Measurements from ENCODE around the gene EML6. TPM values are rescaled to one million over a fixed set of nuclear protein-coding genes. Genes with fewer than 3 reads are reported as not detected.

The EML6 gene
- total RNA-seq, 3 donors from 2014 or later, result 3.4 to 7.3 (median 5.3) TPM

GRCh38 chr2:54954705-54955357 lies 231.4 kb downstream of the EML6 start:
- Histone ChIP-seq H3K4me3 (no peak overlapping the region), H3K36me3 (ENCODE audit: low read depth) (no peaks in the 10 kb centered on the region), H3K4me1 (ENCODE audit: low read depth) (no peaks in the 10 kb centered on the region), H3K9me3 (no peaks in the 10 kb centered on the region)
- intact Hi-C loops (cut with DNase I, micrococcal nuclease), result no loop called here
- no peak for ATAC-seq
- DNase-seq, result no peak
- no peak for TF ChIP-seq CTCF (IDR thresholded peaks at IDR 0.05)

GRCh38 chr2:54955358-54956110 lies 232.1 kb downstream of the EML6 start:
- no peaks in the 10 kb centered on the region for H3K9me3 ChIP-seq
- DNase-seq (peak in 1 of 3 donors; percentile 37), ATAC-seq (peak; percentile 63)
- no peaks in the 10 kb centered on the region for H3K36me3 ChIP-seq (ENCODE audit: low read depth)
- H3K4me1 ChIP-seq (ENCODE audit: low read depth), result no peaks in the 10 kb centered on the region
- no peak for TF ChIP-seq CTCF (IDR thresholded peaks at IDR 0.05)
- intact Hi-C loops (cut with DNase I, micrococcal nuclease), result no loop called here
- no peak overlapping the region for H3K4me3 ChIP-seq

- ATAC-seq (peak; percentile 67), DNase-seq (no peak)
- no peak for TF ChIP-seq CTCF (IDR thresholded peaks at IDR 0.05)
- intact Hi-C loops (cut with DNase I, micrococcal nuclease), result no loop called here
- no peaks in the 10 kb centered on the region for H3K4me1 ChIP-seq (ENCODE audit: low read depth)
- no peaks in the 10 kb centered on the region for H3K9me3 ChIP-seq
- no peaks in the 10 kb centered on the region for H3K36me3 ChIP-seq (ENCODE audit: low read depth)
- H3K4me3 ChIP-seq, result no peak overlapping the region
Measured at GRCh38 chr2:54956111-54956627, 232.7 kb downstream of the EML6 start.

- H3K9me3 ChIP-seq, result no peaks in the 10 kb centered on the region
- H3K36me3 ChIP-seq (ENCODE audit: low read depth), result no peaks in the 10 kb centered on the region
- H3K4me3 ChIP-seq, result no peak overlapping the region
- H3K4me1 ChIP-seq (ENCODE audit: low read depth), result peaks cover 3% of the 10 kb centered on the region
- DNase-seq, result no peak
- ATAC-seq, result no peak
- intact Hi-C loops (cut with DNase I, micrococcal nuclease), result no loop called here
- TF ChIP-seq CTCF (IDR thresholded peaks at IDR 0.05), result no peak
Measured at GRCh38 chr2:54957321-54957999, 234.0 kb downstream of the EML6 start.

- Histone ChIP-seq H3K4me1 (ENCODE audit: low read depth) (peaks cover 4% of the 10 kb centered on the region), H3K36me3 (ENCODE audit: low read depth) (no peaks in the 10 kb centered on the region), H3K9me3 (no peaks in the 10 kb centered on the region), H3K4me3 (no peak overlapping the region)
- no peak for TF ChIP-seq CTCF (IDR thresholded peaks at IDR 0.05)
- DNase-seq (no peak), ATAC-seq (no peak)
- intact Hi-C loops (cut with DNase I, micrococcal nuclease), result no loop called here
Measured at GRCh38 chr2:54958717-54959371, 235.4 kb downstream of the EML6 start.

All from mucosa of descending colon (tissue), 3 donors.